IMR-90 (cell line): Measurements from ENCODE around the gene SLC6A9. TPM values are rescaled to one million over a fixed set of nuclear protein-coding genes. Genes with fewer than 3 reads are reported as not detected.

Experiments used
- ATAC-seq: fragments of 200-7000 bp; cut with Tn5 transposase; 2 replicates; pipeline ENCODE4 v1.9.1; 2020; ENCODE audit warnings: low read depth, mild to moderate bottlenecking, moderate library complexity
- BruUV-seq: library from RNA; stranded (reverse); fragments of 400-500 nt; replicated peaks from 2 replicates; lab custom pipeline; 2021; lab: Mats Ljungman, UMichigan
- CTCF ChIA-PET: fragments of 300-600 bp; formaldehyde crosslinking; extraction: SDS; loops from one replicate; lab custom pipeline; 2021; ENCODE audit warnings: antibody characterized with exemption; lab: Yijun Ruan, JAX
- POLR2A ChIA-PET: fragments of 300-600 bp; sonication (Branson Sonifier 250); formaldehyde crosslinking; loops from one replicate; lab custom pipeline; 2022; ENCODE audit warnings: antibody characterized with exemption; ENCODE audit not compliant: unreplicated experiment; lab: Charles Lee
- DNase-seq: peaks from one replicate; pipeline ENCODE4 v3.0.0; 2013
- H2AFZ ChIP-seq: replicated peaks from 2 replicates; pipeline ENCODE3; 2013; ENCODE audit warnings: low read length, mild to moderate bottlenecking; ENCODE audit not compliant: poor library complexity
- H2AK5ac ChIP-seq: 2 replicates; pipeline ENCODE4 v1.6.1; 2013; ENCODE audit warnings: low read depth, low read length, inconsistent platforms
- H2AK9ac ChIP-seq: replicated peaks from 2 replicates; pipeline ENCODE3; 2013; ENCODE audit warnings: mild to moderate bottlenecking, low read depth, low read length, moderate library complexity; ENCODE audit not compliant: poor library complexity
- H2BK120ac ChIP-seq: 2 replicates; pipeline ENCODE4 v1.6.1; 2013; ENCODE audit warnings: low read depth, low read length, inconsistent platforms
- H2BK15ac ChIP-seq: 3 replicates; pipeline ENCODE4 v1.6.1; 2013; ENCODE audit warnings: low read depth, low read length, inconsistent platforms
- H2BK20ac ChIP-seq: 2 replicates; pipeline ENCODE4 v1.6.1; 2013; ENCODE audit warnings: low read depth, mild to moderate bottlenecking, inconsistent platforms, low read length, moderate library complexity
- H2BK5ac ChIP-seq: 2 replicates; pipeline ENCODE4 v1.6.1; 2013; ENCODE audit warnings: mild to moderate bottlenecking, low read depth, low read length, inconsistent platforms; ENCODE audit not compliant: poor library complexity, severe bottlenecking
- H3K14ac ChIP-seq: replicated peaks from 2 replicates; pipeline ENCODE4 v1.6.1; 2013; ENCODE audit warnings: low read depth, low read length, inconsistent platforms
- H3K18ac ChIP-seq: 2 replicates; pipeline ENCODE4 v1.6.1; 2013; ENCODE audit warnings: low read depth, low read length, control low read depth
- H3K23ac ChIP-seq: 2 replicates; pipeline ENCODE4 v1.6.1; 2013; ENCODE audit warnings: low read depth, low read length, inconsistent platforms
- H3K27ac ChIP-seq: 2 replicates; pipeline ENCODE4 v1.5.1; 2013; ENCODE audit warnings: mild to moderate bottlenecking, control low read depth, low read length; ENCODE audit not compliant: insufficient read depth
- H3K27me3 ChIP-seq: 2 replicates; pipeline ENCODE4 v1.6.1; 2013; ENCODE audit warnings: low read length; ENCODE audit not compliant: control insufficient read depth, insufficient read depth
- H3K36me3 ChIP-seq: 2 replicates; pipeline ENCODE4 v1.6.1; 2013; ENCODE audit warnings: low read length, mixed read lengths; ENCODE audit not compliant: control insufficient read depth, insufficient read depth
- H3K4ac ChIP-seq: 2 replicates; pipeline ENCODE4 v1.6.1; 2013; ENCODE audit warnings: low read depth, low read length, inconsistent platforms
- H3K4me1 ChIP-seq: 2 replicates; pipeline ENCODE4 v1.6.1; 2013; ENCODE audit warnings: low read length, mixed read lengths; ENCODE audit not compliant: control insufficient read depth, insufficient read depth
- H3K4me2 ChIP-seq: 2 replicates; pipeline ENCODE4 v1.6.1; 2013; ENCODE audit warnings: low read depth, mild to moderate bottlenecking, control low read depth, low read length, moderate library complexity
- H3K4me3 ChIP-seq: 2 replicates; pipeline ENCODE4 v1.5.1; 2013; ENCODE audit warnings: low read depth, mild to moderate bottlenecking, control low read depth, low read length, moderate library complexity; ENCODE audit not compliant: insufficient read depth
- H3K56ac ChIP-seq: 2 replicates; pipeline ENCODE4 v1.6.1; 2013; ENCODE audit warnings: low read length, inconsistent platforms; ENCODE audit not compliant: insufficient read depth; ENCODE audit errors: extremely low read depth
- H3K79me1 ChIP-seq, 2 experiments: 2 replicates each; pipeline ENCODE4 v1.6.1; 2013; ENCODE audit warnings: low read length in 2 of 2, inconsistent platforms in 1 of 2, low read depth in 1 of 2
- H3K9ac ChIP-seq: 2 replicates; pipeline ENCODE4 v1.6.1; 2013; ENCODE audit warnings: low read depth, low read length, control low read depth
- H3K9me1 ChIP-seq: 2 replicates; pipeline ENCODE4 v1.6.1; 2013; ENCODE audit warnings: low read length, inconsistent platforms; ENCODE audit not compliant: insufficient read depth
- H3K9me3 ChIP-seq: 2 replicates; pipeline ENCODE4 v1.6.1; 2013; ENCODE audit warnings: low read length; ENCODE audit not compliant: control insufficient read depth, insufficient read depth
- H4K20me1 ChIP-seq: 2 replicates; pipeline ENCODE4 v1.6.1; 2013; ENCODE audit warnings: low read length, inconsistent platforms; ENCODE audit not compliant: insufficient read depth
- H4K5ac ChIP-seq: 2 replicates; pipeline ENCODE4 v1.6.1; 2013; ENCODE audit warnings: mild to moderate bottlenecking, low read depth, low read length, control low read depth
- H4K8ac ChIP-seq, 2 experiments: 2 replicates each; pipeline ENCODE4 v1.6.1; 2013; ENCODE audit warnings: low read depth in 2 of 2, low read length in 2 of 2, control low read depth in 1 of 2, inconsistent platforms in 1 of 2
- H4K91ac ChIP-seq: 2 replicates; pipeline ENCODE4 v1.6.1; 2013; ENCODE audit warnings: low read depth, low read length, inconsistent platforms; ENCODE audit not compliant: insufficient read depth
- BHLHE40 ChIP-seq: fragments of 150-350 bp; IDR thresholded peaks from 2 replicates; pipeline ENCODE4 v1.6.1; 2016; ENCODE audit warnings: mild to moderate bottlenecking, low read depth, low read length
- CEBPB ChIP-seq: IDR thresholded peaks from 2 replicates; pipeline ENCODE4 v1.6.1; 2012; ENCODE audit warnings: low read depth, low read length, improper control_type of control experiment
- CHD1 ChIP-seq: IDR thresholded peaks from 2 replicates; pipeline ENCODE4 v1.6.1; 2012; ENCODE audit warnings: low read depth, low read length, improper control_type of control experiment
- CTCF ChIP-seq: conservative IDR thresholded peaks from 2 replicates; pipeline ENCODE4 v1.5.1; 2012; ENCODE audit warnings: mild to moderate bottlenecking, low read depth, low read length, improper control_type of control experiment
- ELK1 ChIP-seq: fragments of 150-350 bp; IDR thresholded peaks from 2 replicates; pipeline ENCODE4 v1.6.1; 2016; ENCODE audit warnings: low read depth, mild to moderate bottlenecking, low read length, moderate library complexity, borderline replicate concordance
- FOS ChIP-seq: fragments of 150-350 bp; IDR thresholded peaks from 2 replicates; pipeline ENCODE4 v1.6.1; 2016; ENCODE audit warnings: low read depth, low read length
- MAFK ChIP-seq: IDR thresholded peaks from 2 replicates; pipeline ENCODE4 v1.6.1; 2012; ENCODE audit warnings: low read depth, low read length, improper control_type of control experiment
- MAZ ChIP-seq: IDR thresholded peaks from 2 replicates; pipeline ENCODE4 v1.6.1; 2012; ENCODE audit warnings: low read depth, mild to moderate bottlenecking, low read length, improper control_type of control experiment, moderate library complexity, borderline replicate concordance
- MXI1 ChIP-seq: IDR thresholded peaks from 2 replicates; pipeline ENCODE4 v1.6.1; 2012; ENCODE audit warnings: low read depth, mild to moderate bottlenecking, low read length, moderate library complexity, borderline replicate concordance
- NFE2L2 ChIP-seq: fragments of 150-350 bp; IDR thresholded peaks from 2 replicates; pipeline ENCODE4 v1.6.1; 2016; ENCODE audit warnings: low read depth, mild to moderate bottlenecking, low read length
- POLR2A ChIP-seq: IDR thresholded peaks from 2 replicates; pipeline ENCODE4 v1.6.1; 2012; ENCODE audit warnings: mild to moderate bottlenecking, low read depth, low read length
- RAD21 ChIP-seq: IDR thresholded peaks from 2 replicates; pipeline ENCODE4 v1.6.1; 2012; ENCODE audit warnings: low read length, improper control_type of control experiment
- RCOR1 ChIP-seq: IDR thresholded peaks from 2 replicates; pipeline ENCODE4 v1.6.1; 2012; ENCODE audit warnings: mild to moderate bottlenecking, low read length, improper control_type of control experiment; ENCODE audit not compliant: insufficient replicate concordance
- RFX5 ChIP-seq: IDR thresholded peaks from 2 replicates; pipeline ENCODE4 v1.8.0; 2012; ENCODE audit warnings: low read depth, mild to moderate bottlenecking, low read length, moderate library complexity
- SMC3 ChIP-seq: fragments of 150-350 bp; IDR thresholded peaks from 2 replicates; pipeline ENCODE4 v1.6.1; 2016; ENCODE audit warnings: low read depth, mild to moderate bottlenecking, antibody characterized with exemption, low read length, moderate library complexity
- USF2 ChIP-seq: fragments of 150-350 bp; IDR thresholded peaks from 2 replicates; pipeline ENCODE4 v1.6.1; 2017; ENCODE audit warnings: mild to moderate bottlenecking, antibody characterized with exemption, low read length, low read depth
- WGBS, 2 experiments: methylation state at CpG; one replicate each; pipeline versions ENCODE4 v1.1.5 to v1.1.7; 2013; ENCODE audit warnings: missing lambda C conversion rate in 2 of 2; ENCODE audit not compliant: insufficient read length in 1 of 2; ENCODE audit errors: extremely low coverage in 2 of 2; 5-methylcytosine and 5-hydroxymethylcytosine counted together
- dilution Hi-C: fragments of 300-500 bp; cut with HindIII; formaldehyde crosslinking; loops from one replicate; pipeline ENCODE4 v1.14.3; 2018; ENCODE audit warnings: low sequenced_read_pairs; ENCODE audit not compliant: unreplicated experiment
- in situ Hi-C: fragments of 300-500 bp; cut with MboI; formaldehyde crosslinking; loops from 3 replicates; pipeline ENCODE4 v1.14.3; 2019; ENCODE audit warnings: low sequenced_read_pairs, inconsistent platforms, mixed read lengths
- intact Hi-C: fragments of 100-400 bp; cut with micrococcal nuclease; formaldehyde crosslinking; loops from 2 replicates; pipeline ENCODE4 v1.10.0; 2022
- polyA plus RNA-seq, 3 experiments: library from polyadenylated mRNA; depleted of rRNA; stranded (reverse); fragments of >200 nt; gene quantifications; 2 replicates each; pipeline ENCODE4 v1.2.3, GENCODE V29; 2012; ENCODE audit warnings: low replicate concordance in 1 of 3
- total RNA-seq: library from RNA; depleted of rRNA; stranded (reverse); fragments of >200 nt; gene quantifications from 2 replicates; pipeline ENCODE4 v1.2.3, GENCODE V29; 2012

The SLC6A9 gene
- total and polyA plus RNA-seq, 2 of the 4 experiments (the other 2 are of a cell fraction): 2.0 to 6.6 TPM

- no peak overlapping the region for H2BK15ac ChIP-seq
- DNase-seq (no peak), ATAC-seq (no peak)
- no peaks in the 10 kb centered on the region for H3K27me3 ChIP-seq
- no peak overlapping the region for H3K27ac ChIP-seq
- no peak overlapping the region for H4K8ac ChIP-seq
- H2BK20ac ChIP-seq: no peak overlapping the region
- no peak for TF ChIP-seq NFE2L2
- no peak for TF ChIP-seq USF2
- no peak for TF ChIP-seq RFX5
- no peak for TF ChIP-seq MAFK
- no peak for TF ChIP-seq RCOR1
- no peak for TF ChIP-seq SMC3
- TF ChIP-seq MXI1: no peak
- no peak for TF ChIP-seq FOS
- TF ChIP-seq CHD1: no peak
- TF ChIP-seq BHLHE40: no peak
- no peak for TF ChIP-seq MAZ
- no peak for TF ChIP-seq RAD21
- TF ChIP-seq CEBPB: no peak
- no peak for TF ChIP-seq CTCF
- TF ChIP-seq POLR2A: no peak
- TF ChIP-seq ELK1: no peak
- H3K36me3 ChIP-seq: peaks cover 24% of the 10 kb centered on the region; the same call in 1 of the 2 replicates
- no peak overlapping the region for H3K4ac ChIP-seq
- dilution Hi-C loops: no loop called here
- no peak overlapping the region for H3K4me2 ChIP-seq
- no peak overlapping the region for H3K56ac ChIP-seq
- no peak overlapping the region for H2BK120ac ChIP-seq
- H2BK5ac ChIP-seq: no peak overlapping the region
- in situ Hi-C loops: no loop called here
- H3K18ac ChIP-seq: no peak overlapping the region
- 86% methylated on average over 3 of the region's 8 CpGs; no CpG with 5 or more reads in 1 of the 2 experiments for WGBS, 2 experiments
- H3K79me1 ChIP-seq: no peaks in the 10 kb centered on the region
- no peaks in the 10 kb centered on the region for H3K9me1 ChIP-seq
- H2AK9ac ChIP-seq: peak overlapping the region; percentile 57
- intact Hi-C loops: loop anchor here (10.0 kb wide), 1 partner anchor 313 kb away; no protein-coding TSS in a partner anchor
- CTCF ChIA-PET: no interaction called here
- POLR2A ChIA-PET: no interaction called here
- no peak overlapping the region for H3K9ac ChIP-seq
- H3K14ac ChIP-seq: no peak overlapping the region
- no peaks in the 10 kb centered on the region; the same call in 1 of the 2 replicates for H3K4me1 ChIP-seq
- H4K20me1 ChIP-seq: no peaks in the 10 kb centered on the region
- no TSS peak for BruUV-seq
- H2AK5ac ChIP-seq: no peak overlapping the region
- H4K91ac ChIP-seq: no peak overlapping the region
- H2AFZ ChIP-seq: no peak overlapping the region
- H3K9me3 ChIP-seq: no peaks in the 10 kb centered on the region
- H4K5ac ChIP-seq: no peak overlapping the region
- no peak overlapping the region for H3K4me3 ChIP-seq
- no peak overlapping the region for H3K23ac ChIP-seq
Measured at GRCh38 chr1:44002165-44002564, 29.1 kb downstream of the SLC6A9 start.
